ENCODE measurements around the gene PIP5K1C.

PIP5K1C gene

DNA sequence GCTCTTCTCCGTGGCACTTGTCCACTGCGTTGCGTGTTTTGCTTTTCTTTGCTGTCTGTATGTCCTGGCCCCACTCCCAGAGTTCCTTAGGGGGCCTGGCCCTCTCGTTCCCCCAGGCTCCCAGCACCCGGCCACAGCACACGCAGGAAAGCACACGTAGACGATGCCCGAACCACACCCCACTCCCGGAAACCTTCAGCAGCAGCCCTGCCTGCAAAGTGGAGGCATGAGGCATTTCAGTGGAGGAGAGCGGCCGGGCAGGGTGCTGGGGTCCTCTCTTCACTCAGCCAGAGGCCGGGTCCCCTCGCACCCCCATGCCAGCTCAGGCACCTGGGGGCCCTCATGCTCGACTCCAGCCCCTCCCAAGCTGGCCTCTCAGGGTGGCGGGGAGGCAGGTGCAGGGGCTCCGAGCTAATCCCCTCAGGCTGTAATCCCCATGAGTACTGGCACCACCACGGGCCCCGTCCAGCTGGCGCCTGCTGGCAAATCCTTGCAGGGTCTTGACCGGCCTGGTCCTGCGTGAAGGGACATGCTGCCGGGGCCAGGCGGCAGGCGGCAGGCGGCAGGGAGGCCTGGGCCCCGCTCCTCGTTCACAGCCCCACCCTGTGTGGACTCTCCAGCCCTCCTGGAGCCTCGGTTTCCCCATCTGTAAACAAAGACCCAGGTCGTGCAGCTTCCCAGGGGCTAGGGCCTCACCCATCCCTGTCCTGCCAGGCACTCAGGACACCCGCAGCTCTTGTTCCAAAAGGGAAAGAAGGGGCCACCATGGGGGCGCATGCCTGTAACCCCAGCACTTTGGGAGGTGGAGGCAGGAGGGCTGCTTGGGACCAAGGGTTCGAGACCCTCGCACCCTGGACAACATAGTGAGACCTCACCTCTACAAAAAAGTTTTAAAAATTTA lies 7.0 kb downstream of the PIP5K1C start:
- no peak for DNase-seq

DNA sequence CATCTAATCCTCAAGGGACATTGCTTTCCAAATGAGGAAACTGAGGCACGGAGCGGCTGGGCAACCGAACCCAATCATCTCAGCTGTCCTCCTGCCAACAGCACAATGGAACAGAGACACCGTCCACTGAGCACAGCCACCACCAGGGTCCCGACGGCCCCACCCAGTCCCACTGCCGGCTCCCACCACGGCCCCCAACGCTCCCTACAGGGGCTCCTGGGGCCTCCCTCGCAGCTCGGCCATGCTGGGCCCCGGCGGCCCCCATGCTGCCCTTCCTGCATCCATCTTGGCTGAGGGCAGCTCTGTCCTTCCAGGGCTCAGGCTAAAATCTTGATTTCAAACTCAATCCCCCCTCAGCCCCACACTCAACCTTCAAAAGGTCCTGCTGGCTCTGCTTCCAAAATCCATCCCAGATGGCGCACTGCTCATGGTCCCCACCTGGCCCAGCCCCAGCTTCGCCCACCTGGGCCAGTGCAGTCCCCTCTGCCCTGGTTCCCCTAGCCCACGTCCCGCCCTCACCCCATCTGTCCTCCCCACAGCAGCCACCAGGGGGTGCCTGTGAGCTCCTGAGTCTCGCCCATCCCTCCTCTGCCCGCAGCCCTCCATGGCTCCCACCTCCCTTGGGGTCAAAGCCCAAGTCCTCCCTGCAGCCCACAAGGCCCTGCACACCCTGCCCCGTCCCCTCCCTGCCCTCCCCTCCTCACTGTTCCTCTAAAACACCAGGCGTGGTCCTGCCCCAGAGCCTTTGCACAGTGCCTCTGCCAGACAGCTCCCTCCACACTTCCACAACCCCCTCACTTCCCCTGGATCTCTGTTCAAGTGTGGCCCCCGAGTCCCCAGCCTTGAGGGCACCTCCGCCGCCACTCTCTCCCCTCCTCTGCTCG lies 7.9 kb downstream of the PIP5K1C start:
- DNase-seq = peak; percentile 42

DNA sequence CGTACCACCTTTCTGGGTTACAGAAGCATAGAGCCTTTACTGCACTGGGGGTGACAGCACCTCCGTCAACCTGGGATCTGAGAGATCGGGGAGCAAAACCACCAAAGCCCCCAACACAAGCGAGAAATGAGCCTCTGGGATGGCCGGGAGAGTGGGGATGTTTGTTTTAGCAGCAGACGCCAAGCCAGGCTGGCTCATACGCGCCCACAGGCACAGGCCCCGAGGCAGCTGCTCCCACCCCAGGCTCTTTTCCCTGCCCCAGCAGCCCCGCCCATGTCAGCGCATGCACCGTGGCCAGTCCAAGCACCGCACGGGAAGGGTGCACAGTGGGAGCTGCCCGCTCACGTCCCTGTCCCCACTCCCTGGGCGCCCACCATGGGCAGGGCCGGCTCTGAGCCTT lies 8.5 kb downstream of the PIP5K1C start:
- DNase-seq = no peak

DNA sequence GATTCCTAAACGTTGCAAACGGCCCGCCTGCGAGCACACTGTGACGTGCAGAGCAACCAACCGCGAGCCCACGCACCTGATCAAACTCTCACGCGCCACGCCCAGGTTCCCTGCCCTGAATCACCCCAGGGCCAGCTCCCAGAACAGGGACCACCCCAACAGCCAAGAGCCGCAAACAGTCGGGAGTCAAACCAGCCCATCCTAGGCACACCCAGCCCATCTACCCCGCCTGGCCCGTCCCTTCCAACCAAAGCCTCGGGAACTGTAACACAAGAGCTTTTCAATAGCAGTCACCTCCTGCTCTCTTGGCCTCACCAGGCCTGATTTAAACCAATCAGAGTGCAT lies 8.9 kb downstream of the PIP5K1C start:
- no peak for DNase-seq

DNA sequence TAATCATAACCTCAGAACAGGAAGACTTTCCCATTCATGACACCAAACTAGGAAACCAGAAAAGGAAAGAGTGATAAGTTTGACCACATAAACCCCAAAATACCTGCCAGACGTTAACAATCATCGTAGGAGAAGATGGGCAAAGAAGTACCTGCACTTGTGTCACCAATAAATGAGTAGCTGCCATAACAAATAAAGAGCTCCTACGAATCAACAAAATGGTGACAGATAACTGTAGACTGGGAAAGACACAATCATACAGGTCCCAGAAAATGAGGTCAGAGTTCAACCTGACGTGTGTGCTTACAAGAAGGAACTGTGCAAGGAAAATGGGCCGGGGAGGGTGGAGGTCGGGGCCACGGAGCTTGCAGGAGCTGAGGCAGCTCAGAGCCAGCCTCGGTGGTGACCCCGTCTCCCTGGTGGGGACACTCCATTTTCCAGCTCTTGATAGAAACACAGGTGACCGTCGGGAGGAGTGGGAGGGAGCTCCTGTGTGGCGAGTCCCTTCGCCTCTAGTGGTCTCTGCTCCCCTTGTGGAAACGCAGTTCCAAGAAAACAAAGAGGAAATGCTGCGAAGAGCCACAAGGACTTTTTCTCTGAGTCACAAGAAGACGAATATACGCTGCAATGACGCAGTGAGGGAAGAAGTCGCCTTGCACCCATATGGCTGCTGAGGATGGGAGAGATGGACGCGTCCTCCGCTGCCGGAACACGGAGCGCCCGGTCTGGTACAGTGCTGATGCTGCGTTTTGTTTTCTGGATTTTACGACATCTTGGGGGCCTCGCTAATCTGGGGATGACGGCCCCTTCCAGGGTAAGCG lies 9.5 kb downstream of the PIP5K1C start:
- DNase-seq = no peak

GRCh38 chr19:3687774-3688706 lies 12.2 kb downstream of the PIP5K1C start:
- DNase-seq = peak; percentile 13

GRCh38 chr19:3687393-3687773 lies 12.9 kb downstream of the PIP5K1C start:
- no peak for DNase-seq

DNA sequence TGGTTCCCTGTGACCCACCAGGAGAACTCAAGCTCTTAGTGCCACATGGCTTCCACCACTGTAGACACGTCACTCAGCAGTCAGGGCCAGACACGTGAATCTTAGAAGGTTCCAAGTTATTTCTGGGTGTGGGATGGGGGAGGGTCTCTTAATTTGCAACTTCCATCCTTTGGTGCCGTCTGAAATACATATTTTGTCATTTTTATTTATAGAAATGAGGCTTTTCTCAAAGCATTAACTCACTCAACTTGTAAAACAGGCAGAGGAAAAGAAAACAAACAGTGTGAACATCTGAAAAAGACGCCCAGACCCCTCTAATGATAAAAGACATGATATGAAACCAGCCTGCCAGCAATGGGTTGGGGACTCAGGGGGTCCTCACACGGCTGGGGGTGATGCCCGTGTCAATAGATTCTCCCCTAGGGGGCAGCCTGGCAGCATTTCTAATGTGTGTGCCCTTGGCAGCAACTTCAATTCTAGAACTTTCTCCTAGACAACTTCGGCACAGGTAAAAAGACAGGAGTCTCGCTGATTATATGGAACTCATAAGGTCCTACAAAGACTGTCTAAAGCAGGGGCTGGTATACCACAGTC lies 15.4 kb downstream of the PIP5K1C start:
- DNase-seq = no peak

DNA sequence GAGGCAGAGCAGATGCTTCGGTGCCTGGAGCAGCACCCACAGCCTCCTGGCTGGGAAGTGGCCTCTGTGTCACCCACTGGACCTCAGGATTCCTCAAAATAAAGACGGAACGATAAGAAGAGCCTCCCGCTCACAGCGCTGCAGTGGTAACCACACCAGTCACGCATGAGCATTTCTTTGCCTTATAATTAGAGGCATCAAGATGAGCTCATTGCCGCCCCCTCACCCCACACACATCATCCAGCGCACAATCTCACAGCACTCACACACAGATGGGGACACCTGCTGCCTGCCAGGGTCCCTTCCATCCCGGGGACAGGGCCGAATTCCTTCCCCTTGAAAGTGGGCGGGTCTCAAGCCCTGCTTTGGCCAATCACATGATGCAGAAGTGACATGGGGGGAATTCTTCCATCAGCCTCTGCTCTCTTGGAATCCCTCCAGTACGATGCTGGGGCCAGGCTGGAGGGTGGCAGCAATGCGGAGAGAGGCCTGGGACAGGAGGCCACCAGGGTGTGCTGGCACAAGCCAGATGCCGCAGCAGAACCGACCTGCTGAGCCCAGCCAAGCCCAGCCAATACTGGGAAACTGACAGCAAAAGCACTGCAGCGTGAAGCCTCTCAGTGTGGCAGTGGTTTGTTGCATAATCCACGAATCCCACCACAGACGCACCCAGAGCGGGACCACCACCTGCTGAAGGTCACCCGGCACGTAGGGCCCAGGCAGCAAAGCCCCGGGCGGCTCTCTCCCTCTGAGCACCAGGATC lies 16.0 kb downstream of the PIP5K1C start:
- no peak for DNase-seq

GRCh38 chr19:3683405-3684053 lies 16.7 kb downstream of the PIP5K1C start:
- DNase-seq = no peak

- no peak for DNase-seq
Measured at GRCh38 chr19:3682741-3683404, 17.4 kb downstream of the PIP5K1C start.

DNA sequence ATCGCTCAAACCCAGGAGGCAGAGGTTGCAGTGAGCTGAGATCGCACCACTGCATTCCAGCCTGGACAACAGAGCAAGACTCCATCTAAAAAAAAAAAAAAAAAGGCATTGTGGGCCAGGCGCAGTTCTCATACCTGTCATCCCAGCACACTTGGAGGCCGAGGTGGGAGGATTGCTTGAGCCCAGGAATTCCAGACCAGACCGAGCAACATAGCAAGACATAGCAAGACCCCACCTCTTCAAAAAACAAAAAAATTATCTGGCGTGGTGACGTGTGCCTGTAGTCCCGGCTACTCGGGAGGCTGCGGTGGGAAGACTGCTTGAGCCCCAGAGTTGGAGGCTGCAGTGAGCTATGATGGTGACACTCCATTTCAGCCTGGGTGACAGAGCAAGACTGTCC lies 18.0 kb downstream of the PIP5K1C start:
- no peak for DNase-seq

GRCh38 chr19:3680939-3681338 lies 19.3 kb downstream of the PIP5K1C start:
- no peak for DNase-seq

DNA sequence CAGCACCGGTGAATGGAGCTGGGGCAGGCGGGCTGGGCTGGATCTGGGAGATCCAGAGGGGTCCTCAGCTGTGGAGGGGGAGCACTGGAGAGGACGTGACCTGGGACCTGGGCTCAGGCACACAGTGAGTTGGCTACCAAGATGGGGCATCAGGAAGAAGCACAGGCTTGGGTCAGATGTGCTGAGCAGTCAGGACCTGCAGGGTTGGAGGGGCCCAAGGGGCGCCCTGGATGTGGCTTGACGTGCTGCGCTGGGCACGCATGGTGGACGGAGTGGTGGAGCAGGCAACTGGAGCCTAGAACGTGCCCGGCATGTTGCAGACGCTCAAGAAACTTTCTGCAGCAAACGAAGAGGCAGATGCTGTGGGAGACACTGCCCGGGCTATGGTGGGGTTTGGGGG lies 20.7 kb downstream of the PIP5K1C start:
- no peak for DNase-seq

DNA sequence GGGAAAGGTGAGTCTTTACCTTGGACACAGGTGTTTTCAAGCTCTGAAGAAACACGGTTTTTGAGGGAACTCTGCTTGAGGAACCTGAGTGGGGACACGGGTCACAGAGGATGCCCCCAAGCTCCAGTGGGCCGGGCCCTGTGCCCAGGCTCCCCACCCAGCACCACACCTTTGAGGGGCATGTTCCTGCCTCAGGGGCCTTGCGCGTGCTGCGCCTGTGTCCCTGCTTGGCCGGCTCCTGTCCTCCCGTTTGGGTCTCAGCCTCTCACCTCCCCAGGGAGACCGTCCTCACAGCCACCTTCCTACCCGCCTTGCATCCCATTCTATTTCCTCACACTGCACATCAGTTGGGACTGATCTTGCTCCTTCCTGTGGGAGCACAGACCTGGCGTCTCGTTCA lies 21.1 kb downstream of the PIP5K1C start:
- no peak for DNase-seq

DNA sequence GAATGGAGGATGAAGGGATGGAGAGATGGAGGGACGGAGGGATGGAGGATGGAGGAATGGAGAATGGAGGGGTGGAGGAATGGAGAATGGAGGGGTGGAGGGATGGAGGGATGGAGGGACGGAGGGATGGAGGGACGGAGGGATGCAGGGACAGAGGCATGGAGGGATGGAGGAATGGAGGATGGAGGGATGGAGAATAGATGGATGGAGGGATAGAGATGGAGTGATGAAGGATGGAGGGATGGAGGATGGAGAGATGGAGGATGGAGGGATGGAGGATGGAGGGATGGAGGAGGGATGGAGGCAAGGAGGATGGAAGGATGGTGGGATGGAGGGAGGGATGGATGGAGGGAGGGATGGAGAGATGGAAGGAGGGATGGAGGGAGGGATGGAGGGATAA lies 22.1 kb downstream of the PIP5K1C start:
- no peak for DNase-seq

- DNase-seq = no peak
Measured at GRCh38 chr19:3674784-3675543, 25.3 kb downstream of the PIP5K1C start.

DNA sequence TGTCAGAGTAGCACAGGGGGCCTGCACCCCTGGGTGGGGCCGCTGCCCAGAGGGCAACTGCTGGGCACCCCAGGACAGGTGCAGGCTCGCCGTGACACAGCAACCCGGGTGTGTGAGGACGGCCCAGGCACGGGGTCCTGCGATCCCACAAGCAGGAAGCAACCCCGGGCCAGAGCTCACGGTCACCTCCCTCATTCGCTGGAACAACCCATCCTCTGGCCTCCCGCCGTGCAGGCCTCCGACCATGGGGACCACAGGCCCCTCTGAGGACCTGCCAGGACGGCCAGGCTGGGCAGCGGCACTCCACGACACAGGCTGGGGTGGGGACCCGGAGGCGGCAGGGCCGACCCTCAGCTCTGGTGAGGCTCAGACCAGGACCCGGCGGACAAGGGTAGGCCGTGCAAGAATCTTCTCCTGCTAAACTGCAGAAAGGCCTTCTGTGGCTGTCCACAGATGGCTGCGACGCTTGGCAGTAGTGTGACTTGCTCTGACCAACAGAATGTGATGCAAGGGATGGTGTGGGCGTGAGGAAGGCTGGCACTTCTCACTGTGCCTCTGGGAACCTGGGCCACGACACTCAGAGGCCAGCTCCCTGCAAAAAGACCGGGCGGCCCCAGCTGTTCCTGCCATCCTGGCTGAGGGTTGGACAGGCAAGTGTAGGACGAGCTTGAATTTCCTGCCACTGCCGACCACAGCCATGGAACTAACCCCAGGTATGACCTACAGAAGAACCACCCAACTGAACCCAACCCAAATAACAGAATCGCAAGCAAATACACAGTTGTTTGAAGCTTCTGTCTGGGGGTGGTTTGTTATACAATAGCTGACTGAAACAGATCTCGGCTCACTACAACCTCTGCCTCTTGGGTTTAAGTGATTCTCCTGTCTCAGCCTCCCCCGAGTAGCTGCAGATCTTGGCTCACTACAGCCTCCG lies 26.5 kb downstream of the PIP5K1C start:
- no peak for DNase-seq
